ENCODE measurements around the gene MAGEC1.

The MAGEC1 gene

DNA sequence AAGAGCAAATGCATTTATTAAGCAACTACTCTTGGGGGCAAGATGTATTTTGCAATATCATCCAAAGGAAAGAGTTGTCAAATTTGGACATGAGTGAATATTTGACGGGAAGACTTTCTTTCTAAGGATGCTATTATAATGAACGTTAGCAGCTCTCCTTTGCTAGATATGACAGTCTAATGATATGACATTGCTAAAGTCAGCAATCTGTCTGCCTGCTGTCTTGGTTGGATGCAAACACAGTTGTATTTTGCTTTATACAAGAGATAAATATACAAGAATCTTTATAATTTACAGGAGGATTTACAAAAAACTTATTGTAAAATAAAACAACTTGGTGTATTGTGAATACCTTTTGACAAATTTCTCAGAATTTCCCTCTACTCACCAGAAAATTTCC lies 37.5 kb downstream of the MAGEC1 start:
- ChIA-PET CTCF (no interaction called here), POLR2A (no interaction called here)
- TF ChIP-seq, protein P1, sequence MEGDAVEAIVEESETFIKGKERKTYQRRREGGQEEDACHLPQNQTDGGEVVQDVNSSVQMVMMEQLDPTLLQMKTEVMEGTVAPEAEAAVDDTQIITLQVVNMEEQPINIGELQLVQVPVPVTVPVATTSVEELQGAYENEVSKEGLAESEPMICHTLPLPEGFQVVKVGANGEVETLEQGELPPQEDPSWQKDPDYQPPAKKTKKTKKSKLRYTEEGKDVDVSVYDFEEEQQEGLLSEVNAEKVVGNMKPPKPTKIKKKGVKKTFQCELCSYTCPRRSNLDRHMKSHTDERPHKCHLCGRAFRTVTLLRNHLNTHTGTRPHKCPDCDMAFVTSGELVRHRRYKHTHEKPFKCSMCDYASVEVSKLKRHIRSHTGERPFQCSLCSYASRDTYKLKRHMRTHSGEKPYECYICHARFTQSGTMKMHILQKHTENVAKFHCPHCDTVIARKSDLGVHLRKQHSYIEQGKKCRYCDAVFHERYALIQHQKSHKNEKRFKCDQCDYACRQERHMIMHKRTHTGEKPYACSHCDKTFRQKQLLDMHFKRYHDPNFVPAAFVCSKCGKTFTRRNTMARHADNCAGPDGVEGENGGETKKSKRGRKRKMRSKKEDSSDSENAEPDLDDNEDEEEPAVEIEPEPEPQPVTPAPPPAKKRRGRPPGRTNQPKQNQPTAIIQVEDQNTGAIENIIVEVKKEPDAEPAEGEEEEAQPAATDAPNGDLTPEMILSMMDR (IDR thresholded peaks at IDR 0.05; ENCODE audit: control extremely low read depth, extremely low read depth, low read depth, missing control alignments) = no peak
- no peak for DNase-seq (ENCODE audit: extremely low spot score)

DNA sequence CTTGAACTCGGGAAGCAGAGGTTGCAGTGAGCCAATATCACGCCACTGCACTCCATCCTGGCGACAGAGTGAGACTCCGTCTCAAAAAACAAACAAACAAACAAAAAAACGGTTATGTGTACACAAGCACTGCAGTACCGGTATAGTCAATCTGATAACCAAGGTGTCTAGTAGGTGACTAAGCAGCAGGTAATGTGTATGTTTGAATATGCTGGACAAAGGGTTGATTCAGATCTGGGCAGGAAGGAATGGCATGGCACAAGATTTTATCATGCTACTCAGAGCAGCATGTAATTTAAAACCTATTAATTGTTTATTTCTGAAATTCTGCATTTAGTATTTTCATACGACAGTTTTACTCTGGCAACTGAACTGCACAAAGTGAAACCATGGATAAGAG lies 41.7 kb downstream of the MAGEC1 start:
- TF ChIP-seq, protein P1 (IDR thresholded peaks at IDR 0.05; ENCODE audit: control extremely low read depth, extremely low read depth, low read depth, missing control alignments) = no peak
- ChIA-PET POLR2A (no interaction called here), CTCF (no interaction called here)
- DNase-seq (ENCODE audit: extremely low spot score) = no peak

DNA sequence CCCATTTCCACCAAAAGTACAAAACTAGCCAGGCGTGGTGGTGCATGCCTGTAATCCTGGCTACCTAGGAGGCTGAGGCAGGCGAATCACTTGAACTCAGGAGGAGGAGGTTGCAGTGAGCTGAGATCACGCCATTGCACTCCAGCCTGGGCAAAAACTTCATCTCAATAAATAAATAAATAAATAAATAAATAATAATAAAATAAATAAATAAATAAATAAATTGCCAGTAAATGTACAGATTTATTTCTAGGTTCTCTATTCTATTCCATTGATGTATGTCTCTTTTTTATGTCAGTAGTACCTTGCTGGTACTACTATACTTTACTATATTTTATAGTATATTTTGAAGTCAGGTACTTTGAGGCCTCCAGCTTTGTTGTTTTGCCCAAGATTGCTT lies 43.7 kb downstream of the MAGEC1 start:
- DNase-seq (ENCODE audit: extremely low spot score) = no peak
- ChIA-PET CTCF (no interaction called here), POLR2A (no interaction called here)
- TF ChIP-seq, protein P1 (IDR thresholded peaks at IDR 0.05; ENCODE audit: control extremely low read depth, extremely low read depth, low read depth, missing control alignments) = no peak

DNA sequence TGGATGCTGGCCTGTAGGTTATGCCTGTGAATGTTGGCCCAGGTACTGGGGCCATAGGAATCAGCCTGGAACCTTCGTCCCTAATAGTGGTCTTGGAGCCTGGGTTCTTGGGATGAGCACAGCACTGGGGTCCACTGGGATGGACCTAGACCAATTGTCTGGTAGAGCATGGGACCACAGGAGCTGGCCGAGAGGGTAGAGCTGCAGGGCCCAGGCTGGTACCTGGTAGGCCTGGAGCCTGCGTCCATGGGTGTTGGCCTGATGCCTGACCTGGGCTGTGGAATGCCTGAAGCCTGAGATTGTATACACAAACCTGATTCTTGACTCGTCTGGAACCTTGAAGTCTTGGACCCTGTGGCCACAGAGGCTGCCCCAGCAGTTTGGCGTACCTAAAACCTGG lies 48.9 kb downstream of the MAGEC1 start:
- DNase-seq (ENCODE audit: extremely low spot score) = no peak
- ChIA-PET POLR2A (no interaction called here), CTCF (no interaction called here)
- TF ChIP-seq, protein P1 (IDR thresholded peaks at IDR 0.05; ENCODE audit: control extremely low read depth, extremely low read depth, low read depth, missing control alignments) = no peak

DNA sequence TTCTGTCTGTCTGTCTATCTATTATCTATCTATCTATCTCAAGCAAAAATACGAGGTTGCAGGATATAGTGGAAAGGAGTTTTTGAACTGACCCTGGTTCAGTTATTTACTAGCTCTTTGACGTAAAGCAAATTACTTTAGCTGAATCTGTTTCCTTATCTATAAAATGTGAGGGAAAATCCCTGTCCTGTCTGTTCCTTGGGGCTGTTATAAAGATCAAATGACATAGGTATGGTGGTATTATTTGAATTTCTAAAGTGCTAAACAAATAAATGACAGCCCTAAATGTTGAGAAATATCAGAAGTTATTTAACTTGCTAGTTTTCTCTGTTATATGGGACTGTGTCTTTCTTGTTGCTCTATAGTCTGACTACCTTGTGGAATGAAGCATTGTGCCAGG lies 55.0 kb downstream of the MAGEC1 start:
- TF ChIP-seq, protein P1 (IDR thresholded peaks at IDR 0.05; ENCODE audit: control extremely low read depth, extremely low read depth, low read depth, missing control alignments) = no peak
- CTCF ChIA-PET = no interaction called here
- no peak for DNase-seq (ENCODE audit: extremely low spot score)
- POLR2A ChIA-PET = no interaction called here
